ACHN (cell line): ENCODE data around the gene SHISAL1.

ENCODE experiments used
- DNase-seq: peaks from one replicate; pipeline ENCODE4 v3.0.0-alpha.2; 2015
- in situ Hi-C: cut with HindIII; loops from 2 replicates; pipeline ENCODE4 v1.10.0; 2017; ENCODE audit warnings: low sequenced_read_pairs, low pct_ligation_motif_present, low pct_unique_long_range_greater_than_20kb

The SHISAL1 gene

DNA sequence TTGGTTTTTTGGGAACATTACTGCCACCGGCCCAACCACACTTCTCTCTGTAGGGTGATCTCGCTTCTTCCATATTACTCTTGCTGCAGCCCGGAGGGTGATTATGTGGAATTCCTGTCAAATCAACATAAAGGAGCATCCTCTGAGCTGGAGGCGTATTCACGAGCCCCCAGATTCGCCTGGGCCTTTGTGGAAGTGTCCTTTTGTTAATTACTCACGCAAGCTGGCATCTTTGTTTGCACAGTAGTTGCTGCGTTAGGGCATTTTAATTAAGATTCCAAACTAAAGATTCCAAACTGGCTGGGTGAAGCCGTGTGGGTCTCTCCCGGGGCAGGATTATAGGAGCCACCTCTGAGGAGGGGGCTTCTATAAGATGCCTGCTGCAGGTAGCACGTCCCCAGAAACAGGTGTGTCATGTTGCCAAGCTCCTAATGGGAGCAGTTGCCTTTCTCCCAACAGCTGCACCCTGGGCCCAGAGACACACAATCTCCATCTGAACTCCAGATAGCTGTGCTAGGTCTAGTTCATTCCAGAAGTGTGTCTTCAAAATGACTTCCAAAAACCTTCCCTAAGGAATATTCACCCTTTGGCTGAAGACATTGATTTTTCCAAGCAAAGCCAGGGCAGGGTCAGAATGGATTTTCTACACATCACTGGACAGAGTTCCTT is 40.9 kb downstream of the SHISAL1 start:
- in situ Hi-C loops: no loop called here
- no peak for DNase-seq

DNA sequence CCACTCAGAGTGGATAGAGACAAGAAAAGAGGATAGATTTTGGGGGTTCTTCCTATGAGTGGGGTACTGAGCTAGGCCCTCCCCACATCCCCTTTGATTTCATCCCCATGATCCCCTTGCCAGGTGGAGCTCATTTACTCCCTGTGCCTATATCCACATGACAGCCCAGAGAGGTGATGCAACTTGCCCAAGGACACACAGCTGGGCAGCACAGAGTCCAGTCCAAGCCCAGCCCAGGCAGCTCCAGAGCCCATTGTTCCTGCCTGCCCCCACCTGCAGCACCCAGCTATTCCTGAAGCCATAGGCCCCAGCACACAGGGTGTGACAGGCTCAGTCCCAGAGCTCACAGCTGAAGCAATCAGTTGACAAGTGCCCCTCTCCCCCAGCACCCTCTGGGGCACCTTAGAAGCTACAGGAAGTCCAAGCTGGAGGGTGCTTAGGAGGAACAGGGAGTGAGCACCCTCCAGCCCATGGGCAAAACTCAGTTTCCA is 41.7 kb downstream of the SHISAL1 start:
- in situ Hi-C loops: no loop called here

GRCh38 chr22:44270556-44270880 is 42.2 kb downstream of the SHISAL1 start:
- in situ Hi-C loops: no loop called here
- no peak for DNase-seq

More for the DNA sequence above, 41.7 kb downstream of the SHISAL1 start:
- no peak for DNase-seq

- DNase-seq: no peak
- in situ Hi-C loops: no loop called here
These were observed 42.8 kb downstream of the SHISAL1 start for GRCh38 chr22:44269757-44270555.

GRCh38 chr22:44269117-44269498 is 43.6 kb downstream of the SHISAL1 start:
- in situ Hi-C loops: no loop called here
- DNase-seq: no peak

GRCh38 chr22:44268431-44269116 is 44.2 kb downstream of the SHISAL1 start:
- DNase-seq: no peak
- in situ Hi-C loops: no loop called here

DNA sequence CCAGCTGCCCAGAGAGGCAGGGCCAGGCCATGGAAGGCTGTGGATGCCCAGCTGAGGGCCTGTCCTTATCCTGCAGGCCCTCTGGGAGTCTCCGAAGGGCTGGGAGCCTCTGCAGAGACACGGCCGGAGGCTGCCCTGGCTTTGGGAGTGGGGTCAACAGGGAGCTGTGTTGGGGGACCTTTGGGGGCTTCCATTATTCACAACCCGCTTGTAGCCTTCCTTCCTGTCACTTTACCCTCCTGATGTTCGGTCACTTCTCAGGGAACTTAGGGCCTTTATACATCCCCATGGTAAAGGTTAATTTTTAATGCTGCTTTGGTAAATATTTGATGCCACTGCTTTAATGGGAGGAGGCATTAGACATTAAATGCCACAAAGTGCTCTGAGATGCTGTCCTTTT is 44.9 kb downstream of the SHISAL1 start:
- DNase-seq: no peak
- in situ Hi-C loops: no loop called here

DNA sequence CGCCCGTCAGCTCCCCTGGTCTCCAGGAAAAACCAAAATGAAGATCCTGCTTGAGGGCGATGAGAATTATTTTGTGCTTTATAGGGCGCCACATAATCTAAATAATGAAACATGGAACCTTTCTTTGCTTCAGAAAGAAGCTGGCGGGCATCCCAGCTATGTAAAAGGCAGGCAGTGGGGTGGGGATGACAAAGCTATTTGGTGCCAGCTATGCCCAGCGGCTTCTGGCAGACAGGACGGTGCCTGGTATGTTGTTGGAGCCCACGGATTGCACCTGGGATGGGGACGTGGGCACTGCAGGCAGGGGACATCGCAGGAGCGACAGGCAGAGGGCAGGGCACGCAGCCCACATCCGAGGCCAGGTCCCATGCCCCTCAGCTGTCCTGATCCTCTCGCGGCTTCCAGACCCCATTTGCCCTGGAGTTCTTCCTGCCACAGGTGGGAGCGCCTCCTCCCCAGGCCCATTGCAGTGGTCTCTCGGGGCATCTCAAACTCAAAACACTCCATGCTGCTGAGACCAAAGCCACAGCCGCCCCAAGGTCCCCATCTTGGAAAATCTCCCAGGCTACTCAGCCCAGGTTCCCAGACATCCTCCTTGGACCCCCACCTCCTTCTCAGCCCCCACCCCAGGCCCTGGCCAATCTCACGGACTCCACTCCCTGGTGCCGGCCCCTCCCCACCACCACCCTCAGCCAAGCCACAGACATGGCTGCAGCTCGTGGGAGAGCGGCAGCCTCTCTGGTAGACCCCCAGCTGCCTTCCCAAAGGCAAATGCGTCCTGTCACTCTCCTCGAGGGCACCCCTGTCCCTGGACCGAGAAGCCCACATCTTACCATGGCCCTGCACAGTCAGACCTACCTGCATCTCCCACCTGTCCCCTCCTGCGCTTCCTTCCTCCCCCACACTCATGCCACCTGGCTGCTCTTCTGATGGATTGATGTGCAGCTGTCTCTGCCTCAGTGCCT is 45.7 kb downstream of the SHISAL1 start:
- DNase-seq: no peak
- in situ Hi-C loops: no loop called here

GRCh38 chr22:44263547-44263946 is 49.2 kb downstream of the SHISAL1 start:
- in situ Hi-C loops: no loop called here

DNA sequence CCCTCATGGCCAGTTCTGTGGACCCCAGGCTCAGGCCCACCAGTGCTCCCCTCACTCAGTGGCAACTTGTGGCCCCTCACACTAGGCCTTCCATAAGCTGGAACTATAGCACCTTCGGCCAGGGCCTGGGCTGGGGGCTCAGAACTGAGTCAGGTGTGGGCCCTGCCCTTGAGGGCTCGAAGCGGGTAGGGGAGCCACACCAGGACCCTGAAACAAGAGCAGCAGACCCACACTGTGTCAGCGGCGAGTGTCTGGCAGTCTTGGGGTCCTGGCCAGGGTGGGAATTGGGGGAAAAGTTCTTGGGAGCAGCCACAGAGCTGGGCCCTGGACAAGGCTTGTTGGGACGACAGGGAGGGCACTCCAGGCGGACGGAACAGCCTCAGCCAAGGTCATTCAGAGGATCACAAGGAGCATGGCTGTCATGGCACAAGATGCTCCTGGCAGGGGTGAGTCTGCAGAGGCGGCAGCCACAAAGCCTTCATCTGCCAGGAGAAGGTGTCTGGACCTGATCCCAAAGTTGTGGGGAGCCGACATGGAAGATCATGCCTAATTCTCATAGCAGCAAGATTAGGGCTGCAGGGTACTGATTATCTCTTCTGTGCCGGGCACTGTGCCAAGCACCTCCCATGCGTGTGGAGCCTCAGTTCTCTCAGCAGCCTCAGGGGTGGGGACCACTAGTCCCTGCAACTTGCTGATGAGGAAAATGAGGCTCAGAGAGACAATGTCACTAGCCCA is 50.7 kb downstream of the SHISAL1 start:
- in situ Hi-C loops: no loop called here
- DNase-seq: no peak

More at GRCh38 chr22:44263547-44263946, 49.2 kb downstream of the SHISAL1 start:
- DNase-seq: no peak

DNA sequence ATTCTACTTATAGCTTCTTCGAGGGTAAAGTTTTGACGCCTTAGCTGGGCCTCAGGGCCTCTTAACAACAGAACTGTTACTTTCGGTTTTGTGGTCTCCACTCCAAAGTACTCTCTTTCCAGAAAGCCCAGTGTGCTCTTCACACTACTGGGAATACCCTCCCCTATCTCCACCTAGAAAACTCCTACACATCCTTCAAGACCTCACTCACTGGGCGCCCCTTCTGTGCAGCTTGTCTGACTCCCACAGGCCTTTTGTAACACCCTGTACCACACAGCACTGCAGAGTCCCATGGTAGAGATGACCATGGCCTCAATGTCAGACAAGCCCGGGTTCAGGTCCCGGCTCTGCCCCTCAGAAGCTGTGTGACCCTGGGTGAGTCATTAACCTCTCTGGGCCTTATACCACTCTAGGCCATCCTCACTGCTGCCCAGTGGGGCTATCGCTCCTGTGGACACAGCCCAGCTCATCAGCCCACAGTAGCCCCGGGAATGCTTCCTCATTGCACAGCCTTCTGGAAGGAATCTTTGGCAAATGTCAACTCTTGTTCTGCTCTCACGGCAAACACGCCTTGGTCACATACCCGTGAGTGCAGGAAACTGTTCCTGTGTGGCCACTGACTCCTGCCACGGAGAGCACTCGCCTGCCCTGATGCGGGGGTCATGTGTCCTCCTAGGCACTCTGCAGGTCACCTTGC is 51.4 kb downstream of the SHISAL1 start:
- in situ Hi-C loops: no loop called here
- no peak for DNase-seq

DNA sequence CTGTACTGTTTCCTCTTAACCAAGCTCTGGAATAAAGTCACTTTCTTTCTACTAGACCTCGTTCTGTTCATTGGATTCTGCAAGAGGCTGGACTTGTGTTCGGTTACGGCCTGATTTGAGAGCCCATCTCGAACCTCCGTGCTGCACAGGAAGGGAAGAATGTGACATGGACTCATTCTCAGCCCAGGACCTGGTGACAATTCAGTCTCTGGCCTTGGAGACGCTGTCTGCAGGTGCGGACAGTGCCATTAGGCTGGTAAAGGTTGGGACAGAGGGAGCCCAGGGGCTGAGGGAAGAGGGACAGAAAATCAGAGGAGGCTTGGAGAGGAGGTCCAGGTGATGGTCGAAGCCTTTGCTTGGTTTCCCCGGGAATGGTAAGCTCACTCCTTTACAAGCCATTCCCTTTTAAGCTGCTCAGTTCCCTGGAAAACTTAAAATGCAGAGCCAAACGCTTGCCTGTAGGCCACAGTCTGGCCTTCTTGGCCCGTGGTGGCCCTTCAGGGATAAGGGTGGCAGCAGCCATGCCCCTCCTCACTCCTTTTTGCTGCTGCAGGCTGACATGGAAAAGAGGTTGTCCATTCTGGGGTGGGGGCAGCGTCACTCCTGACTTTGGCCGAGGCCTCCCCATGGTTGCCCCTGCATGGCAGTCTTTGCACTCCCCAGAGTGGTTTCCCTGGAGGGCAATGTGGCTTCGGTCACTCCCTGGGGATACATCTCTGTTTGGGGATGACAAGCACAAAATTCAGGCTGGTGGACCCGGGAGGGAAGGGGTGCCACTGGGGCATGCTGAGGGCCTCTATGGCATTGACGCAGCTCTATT is 52.3 kb downstream of the SHISAL1 start:
- DNase-seq: no peak
- in situ Hi-C loops: no loop called here

DNA sequence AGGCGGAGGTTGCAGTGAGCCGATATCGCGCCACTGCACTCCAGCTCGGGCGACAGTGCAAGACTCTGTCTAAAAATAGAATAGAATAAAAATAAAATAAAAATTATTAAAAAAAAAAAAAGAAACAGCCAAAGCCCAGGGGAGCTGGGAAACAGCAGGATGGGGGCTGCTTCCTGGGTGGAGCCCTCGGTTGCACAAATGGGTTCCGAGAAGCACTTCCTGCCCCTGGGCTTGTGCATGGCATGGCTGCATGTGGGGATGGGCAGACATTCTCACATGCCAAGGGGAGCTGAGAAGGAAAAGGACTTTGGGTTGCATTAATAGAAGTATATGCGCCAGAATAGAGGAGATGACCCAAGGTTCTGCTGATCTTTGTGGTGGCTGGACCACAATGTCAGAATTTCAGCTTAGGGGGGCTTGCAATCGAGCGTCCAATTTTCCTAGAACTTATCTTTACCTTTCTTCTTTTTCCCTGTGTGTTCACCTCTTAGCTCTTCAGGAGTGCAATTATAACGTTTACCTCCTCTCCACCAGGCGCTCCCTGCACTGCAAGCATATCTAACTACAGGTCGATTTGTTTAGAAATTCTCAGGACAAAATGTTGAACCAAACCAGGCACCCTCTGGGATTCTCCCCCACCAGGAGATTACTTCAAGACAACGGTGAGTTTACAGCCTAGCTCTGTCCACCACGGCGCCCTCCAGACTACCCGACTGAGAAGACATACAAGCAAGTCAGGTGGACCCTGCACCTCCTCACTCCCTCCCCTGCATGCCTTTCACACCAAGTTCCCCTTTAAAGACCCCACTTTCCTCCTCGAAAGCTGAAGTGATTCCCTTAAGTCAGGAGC is 53.2 kb downstream of the SHISAL1 start:
- DNase-seq: no peak
- in situ Hi-C loops: no loop called here

DNA sequence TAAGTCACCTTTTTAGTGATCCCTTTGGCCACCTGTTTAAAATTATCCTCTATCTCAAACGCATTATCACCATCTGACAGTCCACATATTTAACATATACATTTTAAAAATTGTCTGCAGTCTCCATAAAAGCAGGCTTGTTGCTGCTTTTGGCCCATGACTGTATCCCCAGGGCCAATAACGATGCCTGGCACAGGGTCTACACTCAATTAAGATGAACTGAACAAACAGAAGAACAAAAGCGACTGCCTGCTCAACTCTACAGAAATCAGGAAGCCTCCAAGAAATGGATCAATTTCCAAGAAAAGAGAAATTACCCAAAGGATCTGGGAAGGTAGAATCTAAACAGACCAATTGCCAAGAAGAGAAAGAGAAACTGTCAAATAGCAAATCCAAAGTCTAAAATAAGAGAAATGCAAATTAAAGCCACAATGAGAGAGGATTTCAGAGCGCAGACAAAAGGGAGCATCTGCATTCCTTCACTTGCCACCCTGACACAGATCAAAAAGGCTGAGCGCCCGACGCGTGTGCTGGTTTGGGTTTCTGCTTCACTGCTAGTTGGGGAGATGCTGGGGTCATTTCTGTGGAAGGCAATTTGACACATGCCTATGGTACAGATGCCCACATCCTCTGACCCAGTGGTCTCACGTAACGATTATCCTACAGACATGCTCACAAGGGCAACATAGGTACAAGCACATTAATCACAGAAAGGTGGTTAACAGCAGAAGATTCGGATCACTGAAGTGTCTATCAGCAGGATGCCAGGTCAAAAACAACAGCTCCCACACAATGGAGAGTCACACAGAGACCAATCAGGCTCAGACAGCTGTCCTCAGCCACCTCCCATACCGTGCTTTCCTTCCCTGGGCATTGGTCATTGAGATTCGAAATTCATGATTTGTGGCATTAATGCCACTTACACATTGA is 55.9 kb downstream of the SHISAL1 start:
- in situ Hi-C loops: no loop called here
- no peak for DNase-seq

GRCh38 chr22:44256085-44256484 is 56.7 kb downstream of the SHISAL1 start:
- in situ Hi-C loops: no loop called here
- DNase-seq: no peak
